T-helper 17 cell (primary cell): ENCODE measurements around the gene CLSTN1. TPM values are rescaled to one million over a fixed set of nuclear protein-coding genes. Genes with fewer than 3 reads are reported as not detected.
A peak's percentile ranks its signal among the peaks of the same experiment; 100 is the strongest.

Source experiments
- ATAC-seq: fragments of 150-1000 bp; cut with Tn5 transposase; 2 replicates; pipeline ENCODE4 v1.10.0; 2021; ENCODE audit warnings: mild to moderate bottlenecking, moderate library complexity
- DNase-seq, 3 donors: peaks; one replicate each; pipeline versions ENCODE4 v3.0.0 to v3.0.0-alpha.2; 2020 to 2021
- H3K9me3 ChIP-seq: one replicate; pipeline ENCODE4 v1.7.0; 2013; ENCODE audit warnings: low read length, mild to moderate bottlenecking; ENCODE audit not compliant: control insufficient read depth, poor library complexity, severe bottlenecking
- H3K27ac Mint-ChIP-seq: one replicate; pipeline ENCODE4 v1.8.0; 2022; ENCODE audit warnings: mild to moderate bottlenecking, moderate library complexity, mixed read lengths
- H3K27me3 Mint-ChIP-seq: one replicate; pipeline ENCODE4 v1.8.0; 2022; ENCODE audit warnings: mixed read lengths
- H3K36me3 Mint-ChIP-seq: one replicate; pipeline ENCODE4 v1.8.0; 2022; ENCODE audit warnings: low read depth, mixed read lengths
- H3K4me1 Mint-ChIP-seq: one replicate; pipeline ENCODE4 v1.8.0; 2022; ENCODE audit warnings: mild to moderate bottlenecking, mixed read lengths
- H3K4me3 Mint-ChIP-seq: one replicate; pipeline ENCODE4 v1.8.0; 2022; ENCODE audit warnings: mild to moderate bottlenecking, moderate library complexity, mixed read lengths
- total RNA-seq, 4 donors: library from RNA in 2 of 4; stranded (reverse) in 2 of 4; gene quantifications; one replicate each; pipeline ENCODE4 v1.2.3 and lab custom pipeline; 2022 to 2026

The CLSTN1 gene
- total RNA-seq, 2 donors from 2014 or later = 86.3 to 91.5 TPM

DNA sequence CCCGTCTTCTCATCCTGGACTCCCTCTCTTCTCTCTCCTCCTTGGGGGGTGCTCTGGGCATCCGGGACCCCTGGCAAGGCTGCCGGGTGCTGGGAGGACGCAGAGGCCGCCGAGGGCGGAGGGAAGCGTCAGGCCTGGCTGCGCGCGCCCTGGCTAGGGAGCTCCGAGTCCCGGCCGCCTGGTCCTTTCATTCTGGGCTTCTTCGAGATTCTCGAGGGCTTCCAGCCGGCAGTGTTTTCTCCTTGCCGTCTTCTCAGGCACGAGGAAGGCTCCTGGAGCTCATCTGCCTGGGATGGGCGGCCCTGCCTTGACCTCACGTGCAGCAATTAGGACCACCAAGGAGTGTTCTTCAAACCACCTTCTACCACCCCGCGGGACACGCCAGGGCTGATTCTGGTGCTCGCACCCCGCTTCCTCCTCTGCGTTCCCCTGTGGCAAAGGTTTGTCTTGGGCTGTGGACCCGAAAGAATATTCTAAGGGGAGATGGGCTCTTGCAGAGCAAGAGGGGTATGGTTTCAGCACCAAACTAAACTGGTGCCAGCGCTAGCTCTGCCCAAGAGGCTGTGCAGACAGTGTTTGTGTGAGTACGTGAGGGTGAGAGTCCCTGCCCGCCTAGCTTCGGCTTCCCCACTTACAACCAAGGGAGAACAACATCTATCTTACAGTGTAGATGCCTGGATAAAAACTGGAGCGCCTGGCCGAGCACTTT lies 135.7 kb downstream of the CLSTN1 start:
- peak overlapping the region; percentile 34 for H3K27ac Mint-ChIP-seq
- ATAC-seq (no peak), DNase-seq (no peak)
- H3K27me3 Mint-ChIP-seq = no peaks in the 10 kb centered on the region
- H3K9me3 ChIP-seq = no peaks in the 10 kb centered on the region
- H3K4me1 Mint-ChIP-seq = peaks cover 48% of the 10 kb centered on the region
- peak overlapping the region; percentile 83 for H3K4me3 Mint-ChIP-seq
- H3K36me3 Mint-ChIP-seq = no peaks in the 10 kb centered on the region

DNA sequence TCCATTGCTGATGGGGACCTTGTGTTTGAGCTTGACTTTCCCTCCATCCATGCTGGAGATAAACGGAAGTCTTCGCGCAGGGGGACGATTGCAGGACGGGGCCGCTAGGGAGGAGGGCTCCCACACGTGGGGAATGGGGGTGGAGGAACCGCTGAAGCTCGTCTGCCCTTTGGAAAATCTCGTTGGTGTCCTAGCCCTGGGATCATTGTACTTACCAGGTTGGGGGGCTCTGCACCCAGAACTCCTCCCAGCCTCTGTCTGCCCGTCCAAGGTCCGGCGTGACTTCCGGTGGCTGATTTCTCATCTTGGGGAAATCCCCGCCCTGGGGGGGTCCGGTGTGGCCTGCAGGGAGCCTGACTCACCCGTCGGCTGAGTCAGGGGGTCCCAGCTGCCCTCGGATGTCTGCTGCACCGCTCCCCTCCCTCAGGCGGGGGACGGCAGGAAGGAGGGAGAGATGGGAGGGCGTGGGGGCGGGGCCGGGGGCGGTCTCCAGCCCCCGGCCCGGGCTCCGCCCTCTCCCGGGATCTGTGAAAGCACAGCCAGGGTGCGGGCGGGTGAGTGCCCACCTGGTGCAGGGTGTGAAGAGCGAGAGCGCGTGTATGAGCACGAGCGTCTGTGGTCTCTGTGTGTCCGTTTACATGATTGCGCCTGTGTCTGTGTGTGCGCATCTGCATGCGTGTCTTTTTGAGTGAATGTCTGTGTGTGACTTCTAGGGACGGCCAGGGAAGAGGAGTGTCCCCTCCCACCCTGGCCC lies 136.5 kb downstream of the CLSTN1 start:
- H3K9me3 ChIP-seq = no peaks in the 10 kb centered on the region
- Mint-ChIP-seq H3K4me1 (peaks cover 45% of the 10 kb centered on the region), H3K4me3 (peak overlapping the region; percentile 83), H3K27me3 (no peaks in the 10 kb centered on the region), H3K27ac (peak overlapping the region; percentile 53), H3K36me3 (no peaks in the 10 kb centered on the region)
- DNase-seq (peak in 2 of 3 donors; percentile 62 to 69), ATAC-seq (peak; percentile 39)

DNA sequence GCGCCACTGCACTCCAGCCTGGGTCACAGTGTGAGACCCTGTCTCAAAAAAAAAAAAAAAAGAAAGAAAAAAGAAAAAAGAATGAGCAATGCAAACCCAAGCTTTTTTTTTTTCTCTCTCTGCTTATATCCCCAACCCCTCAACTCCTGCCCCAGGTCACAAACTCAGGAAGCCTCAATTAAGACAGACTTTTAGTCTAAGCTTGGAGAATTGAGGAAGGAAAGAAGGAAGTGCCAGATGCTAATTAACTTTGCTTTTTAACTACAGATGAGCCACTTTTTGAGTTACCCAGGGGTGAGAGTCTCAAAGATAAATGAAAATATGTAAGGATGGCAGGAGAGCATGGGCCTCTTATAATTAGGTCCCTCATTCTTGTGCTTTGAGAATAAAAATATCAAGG lies 139.0 kb downstream of the CLSTN1 start:
- H3K9me3 ChIP-seq = no peaks in the 10 kb centered on the region
- no peak for DNase-seq
- Mint-ChIP-seq H3K4me1 (peaks cover 30% of the 10 kb centered on the region), H3K36me3 (no peaks in the 10 kb centered on the region), H3K27ac (peak overlapping the region; percentile 84), H3K27me3 (no peaks in the 10 kb centered on the region), H3K4me3 (no peak overlapping the region)
- no peak for ATAC-seq

DNA sequence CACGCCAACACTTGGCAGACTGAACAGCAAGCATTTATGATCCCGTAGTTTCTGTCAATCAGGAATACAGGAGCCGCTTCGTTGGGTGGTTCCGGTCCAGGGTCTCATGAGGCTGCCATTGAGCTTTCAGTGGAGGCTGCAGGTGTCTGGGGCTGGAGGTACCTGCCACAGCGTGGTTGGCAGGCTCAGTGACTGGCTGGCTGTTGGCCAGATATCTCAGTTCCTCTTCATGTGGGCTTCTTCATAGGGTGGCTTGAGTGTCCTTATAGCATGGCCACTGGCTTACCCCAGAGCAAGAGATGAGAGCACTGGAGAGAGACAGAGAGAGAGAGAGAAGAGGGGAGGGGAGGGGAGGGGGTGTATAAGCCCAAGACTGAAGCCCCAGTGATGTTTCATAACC lies 142.9 kb downstream of the CLSTN1 start:
- Mint-ChIP-seq H3K4me1 (peaks cover 41% of the 10 kb centered on the region), H3K27ac (peak overlapping the region; percentile 60), H3K4me3 (no peak overlapping the region), H3K36me3 (peaks cover 4% of the 10 kb centered on the region), H3K27me3 (no peaks in the 10 kb centered on the region)
- ATAC-seq (no peak), DNase-seq (no peak)
- no peaks in the 10 kb centered on the region for H3K9me3 ChIP-seq

DNA sequence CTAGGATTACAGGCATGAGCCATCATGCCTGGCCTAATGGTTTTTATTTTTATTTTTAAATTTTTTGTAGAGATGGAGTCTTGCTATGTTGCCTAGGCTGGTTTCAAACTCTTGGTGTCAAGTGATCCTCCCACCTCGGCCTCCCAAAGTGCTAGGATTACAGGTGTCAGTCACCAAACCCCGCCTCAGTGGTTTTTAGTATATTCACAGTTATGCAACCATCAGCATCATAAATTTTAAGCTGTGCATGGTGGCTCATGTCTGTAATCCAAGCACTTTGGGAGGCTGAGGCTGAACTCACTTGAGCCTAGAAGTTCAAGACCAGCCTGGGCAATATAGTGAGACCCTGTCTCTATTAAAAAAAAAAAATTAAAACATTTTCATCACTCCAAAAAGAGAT lies 143.7 kb downstream of the CLSTN1 start:
- peaks cover 4% of the 10 kb centered on the region for H3K36me3 Mint-ChIP-seq
- no peaks in the 10 kb centered on the region for H3K27me3 Mint-ChIP-seq
- DNase-seq = no peak
- no peak overlapping the region for H3K4me3 Mint-ChIP-seq
- H3K9me3 ChIP-seq = no peaks in the 10 kb centered on the region
- peaks cover 38% of the 10 kb centered on the region for H3K4me1 Mint-ChIP-seq
- ATAC-seq = no peak
- peak overlapping the region; percentile 72 for H3K27ac Mint-ChIP-seq

Other genes with a start within 250 kb of the CLSTN1 start
- gene TMEM201, start 235.1 kb downstream of the CLSTN1 start, total RNA-seq = 10 to 100 TPM; 10.5 to 14.0 TPM
- gene PIK3CD, start 172.2 kb downstream of the CLSTN1 start, total RNA-seq = 100 to 1,000 TPM; 177 to 204 TPM
- 10 to 100 TPM in 1 of 2 donors, 1 to 10 TPM in 1; 9.2 to 10.5 TPM for gene CTNNBIP1, start 86.3 kb upstream of the CLSTN1 start, total RNA-seq
- 10 to 100 TPM; 19.6 to 19.7 TPM for gene LZIC, start 119.4 kb upstream of the CLSTN1 start, total RNA-seq
- gene NMNAT1, start 119.5 kb upstream of the CLSTN1 start, total RNA-seq = 1 to 10 TPM; 2.4 to 2.9 TPM
- gene RBP7, start 173.3 kb upstream of the CLSTN1 start, total RNA-seq = 1 to 10 TPM in 1 of 2 donors, not detected in 1; 1.1 TPM
- gene UBE4B, start 209.0 kb upstream of the CLSTN1 start, total RNA-seq = 10 to 100 TPM; 34.3 to 36.8 TPM